HG02798 (cell line): ENCODE measurements around the gene CLTA.

Source experiments
- ATAC-seq: cut with Tn5 transposase; IDR thresholded peaks from one replicate; pipeline ENCODE4 v1.9.1; 2021; ENCODE audit warnings: mild to moderate bottlenecking; ENCODE audit not compliant: unreplicated experiment, poor library complexity

Gene CLTA, protein sequence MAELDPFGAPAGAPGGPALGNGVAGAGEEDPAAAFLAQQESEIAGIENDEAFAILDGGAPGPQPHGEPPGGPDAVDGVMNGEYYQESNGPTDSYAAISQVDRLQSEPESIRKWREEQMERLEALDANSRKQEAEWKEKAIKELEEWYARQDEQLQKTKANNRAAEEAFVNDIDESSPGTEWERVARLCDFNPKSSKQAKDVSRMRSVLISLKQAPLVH

DNA sequence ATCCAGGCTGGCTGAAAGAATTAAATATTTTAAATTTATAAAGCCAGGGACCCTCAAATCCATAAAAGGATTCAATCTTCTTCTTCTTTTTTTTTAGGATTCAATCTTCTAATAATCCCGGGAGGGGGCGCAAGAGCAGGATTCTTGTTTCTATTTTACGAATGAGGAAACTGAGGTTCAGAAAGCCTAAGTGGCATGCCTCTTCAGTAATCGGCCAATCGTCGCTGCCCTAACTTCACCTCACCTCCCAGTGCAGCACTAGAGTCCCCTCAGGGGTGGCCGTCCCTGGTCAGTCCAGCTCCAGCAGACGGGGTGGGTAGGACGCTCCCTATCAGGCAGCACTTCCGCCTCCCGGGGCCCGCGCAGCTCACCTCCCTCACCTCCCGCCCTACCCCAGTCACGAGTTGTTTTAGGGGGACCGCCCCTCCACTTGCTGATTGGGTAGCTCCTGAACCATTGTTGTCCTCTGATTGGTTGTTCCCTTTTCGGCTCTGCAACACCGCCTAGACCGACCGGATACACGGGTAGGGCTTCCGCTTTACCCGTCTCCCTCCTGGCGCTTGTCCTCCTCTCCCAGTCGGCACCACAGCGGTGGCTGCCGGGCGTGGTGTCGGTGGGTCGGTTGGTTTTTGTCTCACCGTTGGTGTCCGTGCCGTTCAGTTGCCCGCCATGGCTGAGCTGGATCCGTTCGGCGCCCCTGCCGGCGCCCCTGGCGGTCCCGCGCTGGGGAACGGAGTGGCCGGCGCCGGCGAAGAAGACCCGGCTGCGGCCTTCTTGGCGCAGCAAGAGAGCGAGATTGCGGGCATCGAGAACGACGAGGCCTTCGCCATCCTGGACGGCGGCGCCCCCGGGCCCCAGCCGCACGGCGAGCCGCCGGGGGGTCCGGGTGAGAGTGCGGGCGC, at the start of gene CLTA:
CLTA (plus strand) TSS at position 534 of the 902 bp plus-strand sequence; CDS start at position 670, 136 bp downstream.
- ATAC-seq = peak; percentile 99

DNA sequence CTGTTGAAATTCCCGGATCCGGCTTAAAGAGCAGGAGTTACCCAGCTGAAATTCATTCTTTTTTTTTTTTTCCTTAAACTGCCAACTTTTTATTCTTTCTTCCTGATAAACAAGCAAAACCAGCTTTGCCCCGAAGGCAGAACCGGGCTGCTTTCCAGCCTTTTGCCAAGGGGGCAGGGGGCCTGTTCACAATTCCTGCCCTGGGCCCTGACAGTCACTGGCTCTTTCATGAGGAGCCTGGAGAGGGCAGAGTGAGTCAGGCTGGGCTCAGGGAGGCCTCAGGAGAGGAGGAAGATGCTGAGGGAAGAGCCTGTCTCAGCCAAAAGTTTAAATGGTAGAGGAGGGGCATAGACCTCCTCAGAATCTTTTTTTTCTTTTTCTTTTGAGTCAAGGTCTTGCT, 49.4 kb upstream of the CLTA start:
- no peak for ATAC-seq

DNA sequence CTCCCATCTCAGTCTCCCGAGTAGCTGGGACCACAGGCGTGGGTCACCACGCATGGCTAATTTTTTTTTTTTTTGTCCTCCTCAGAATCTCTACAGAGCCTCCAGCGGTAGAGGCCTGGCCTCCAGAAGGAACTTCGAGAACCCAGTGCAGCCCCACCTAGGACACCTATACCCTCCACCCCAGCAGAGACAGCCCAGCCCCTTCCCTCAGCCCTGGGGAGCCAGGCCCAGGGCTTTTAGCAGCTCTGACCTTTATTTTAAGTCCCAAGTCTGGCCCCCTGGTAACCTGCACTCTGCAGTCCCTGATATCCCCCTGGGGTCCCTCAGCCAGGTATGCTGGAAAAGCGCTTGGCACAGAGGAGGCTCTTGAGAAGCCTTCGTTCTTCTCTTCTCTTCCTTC, 49.0 kb upstream of the CLTA start:
- ATAC-seq = no peak

DNA sequence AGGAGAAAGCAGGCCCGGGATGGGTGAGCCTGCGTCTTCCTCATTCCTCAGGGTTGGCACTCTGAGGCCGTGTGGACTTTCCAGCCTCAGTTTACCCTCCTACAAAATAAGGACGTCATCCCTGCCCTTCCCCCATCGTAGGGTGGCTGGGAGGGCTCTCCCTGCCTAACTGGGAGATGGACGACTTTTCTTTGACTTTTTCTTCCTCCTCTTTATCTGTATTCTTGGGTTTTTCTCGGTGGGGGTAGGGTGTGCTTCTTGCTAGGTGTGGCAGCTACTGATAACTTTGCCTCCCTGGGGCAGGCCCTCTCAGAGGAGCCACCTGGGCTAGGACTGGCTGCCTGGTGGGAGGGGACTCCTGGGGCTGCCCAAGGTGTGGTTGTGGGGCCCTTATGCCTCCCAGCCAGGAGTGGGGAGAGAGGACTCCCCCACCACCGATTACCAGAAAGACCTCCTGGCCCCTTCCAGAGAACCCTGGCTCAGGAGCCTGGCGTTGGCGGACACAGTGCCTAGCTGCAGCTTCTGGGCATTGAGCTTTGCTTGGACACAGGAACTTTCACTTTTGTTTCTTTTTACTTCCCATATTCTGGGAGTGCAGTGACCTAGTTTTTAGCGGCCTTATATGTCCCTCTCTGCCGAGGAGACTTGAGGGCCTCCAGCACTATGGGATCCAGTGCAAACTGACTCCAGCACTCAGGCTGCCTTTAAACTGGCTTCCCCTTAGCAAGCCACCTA, 48.0 kb upstream of the CLTA start:
- ATAC-seq = no peak

DNA sequence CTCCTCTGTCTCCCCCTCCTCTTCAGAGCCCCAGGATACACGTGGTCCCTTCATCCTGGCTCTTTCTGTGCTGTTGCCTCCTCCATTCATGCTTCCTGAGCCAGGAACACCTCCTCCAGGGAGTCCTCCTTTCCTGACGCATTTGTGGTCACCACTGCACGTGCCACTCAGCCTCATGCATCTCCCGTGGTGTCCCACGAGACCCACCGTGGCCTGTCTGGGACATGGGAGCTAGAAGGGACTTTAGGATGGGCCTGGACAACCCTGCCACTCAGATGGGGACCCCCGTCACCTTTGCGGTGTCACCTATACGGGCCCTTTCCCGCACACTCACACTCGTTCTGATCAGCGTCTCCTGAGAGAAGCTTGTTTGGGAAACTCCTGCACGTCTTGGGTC, 47.5 kb upstream of the CLTA start:
- no peak for ATAC-seq

DNA sequence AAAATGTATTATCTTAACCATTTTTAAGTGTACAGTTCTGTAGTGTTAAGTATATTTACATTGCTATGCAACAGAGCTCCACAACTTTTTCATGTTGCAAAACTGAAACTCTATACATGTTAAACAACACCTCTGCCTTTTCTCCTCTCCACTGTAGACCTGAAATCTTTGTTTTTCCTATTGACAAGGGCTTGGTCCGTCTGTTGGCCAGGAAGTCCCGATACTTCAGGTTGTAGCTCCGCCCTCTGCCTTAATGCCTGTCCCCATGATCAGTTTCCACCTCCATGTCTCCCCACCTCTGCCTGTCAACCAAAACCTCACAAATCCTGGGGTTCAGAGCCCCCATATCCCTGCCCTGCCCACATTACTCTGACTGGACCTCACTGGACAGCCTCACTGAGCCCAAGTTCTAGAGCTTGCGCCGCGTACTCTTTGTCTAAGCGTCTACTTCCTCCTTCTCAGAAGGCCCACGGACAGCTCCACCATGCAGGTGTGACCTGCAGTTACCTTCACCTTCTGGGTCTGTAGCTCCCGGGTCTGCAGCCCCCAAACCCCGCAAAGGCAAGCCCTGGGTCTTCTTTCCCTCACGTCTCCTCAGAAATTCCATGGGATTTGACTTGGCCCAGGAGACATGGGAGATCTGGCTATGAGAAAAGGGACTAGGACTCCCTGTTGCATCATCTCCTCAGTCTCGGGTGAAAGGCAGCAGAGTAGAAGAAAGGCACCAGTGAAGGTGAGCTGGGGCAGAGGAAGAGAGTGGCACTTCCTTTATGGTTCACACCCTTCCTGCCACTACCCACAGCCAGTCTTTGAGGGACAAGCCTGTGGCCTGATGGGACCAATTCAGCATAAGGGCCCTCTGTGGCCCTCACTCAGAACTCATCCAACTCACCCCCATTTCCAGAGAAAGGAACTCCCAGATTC, 46.1 kb upstream of the CLTA start:
- ATAC-seq = no peak

DNA sequence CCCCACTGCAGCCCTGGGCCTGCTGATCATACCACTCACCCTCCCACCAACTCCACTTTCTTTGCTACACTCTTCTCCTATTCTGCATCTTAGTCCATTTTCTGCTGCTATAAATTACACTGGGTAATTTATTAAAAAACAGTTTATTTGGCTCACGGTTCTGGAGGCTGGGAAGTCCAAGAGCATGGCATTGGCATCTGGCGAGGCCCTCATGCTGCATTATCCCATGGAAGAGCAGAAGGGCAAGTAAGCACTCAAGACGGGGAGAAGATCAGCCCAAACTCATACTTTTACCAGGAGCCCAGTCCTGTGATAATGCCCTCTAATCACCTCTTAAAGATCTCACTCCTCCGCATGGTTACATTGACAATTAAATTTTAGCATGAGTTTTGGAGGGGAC, 44.8 kb upstream of the CLTA start:
- ATAC-seq = no peak

DNA sequence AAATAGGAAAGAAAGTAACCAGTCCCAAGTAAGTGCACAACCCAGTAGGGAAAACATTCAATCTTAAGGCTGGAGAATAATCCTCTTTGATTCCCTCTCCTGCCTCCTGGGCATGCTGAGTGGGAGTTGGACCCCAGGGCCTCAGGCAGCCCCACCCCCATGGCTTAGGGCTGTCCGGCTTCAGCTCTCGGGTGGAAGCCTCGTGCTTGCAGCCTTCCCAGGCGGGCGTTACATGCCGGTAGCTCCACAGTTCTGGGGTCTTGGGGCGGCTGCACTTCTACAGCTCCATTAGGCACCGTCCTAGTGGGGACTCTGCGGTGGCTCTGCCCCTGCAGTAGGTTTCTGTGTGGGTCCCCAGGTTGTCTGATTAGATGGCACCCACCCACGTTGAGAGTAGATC, 44.1 kb upstream of the CLTA start:
- ATAC-seq = no peak

DNA sequence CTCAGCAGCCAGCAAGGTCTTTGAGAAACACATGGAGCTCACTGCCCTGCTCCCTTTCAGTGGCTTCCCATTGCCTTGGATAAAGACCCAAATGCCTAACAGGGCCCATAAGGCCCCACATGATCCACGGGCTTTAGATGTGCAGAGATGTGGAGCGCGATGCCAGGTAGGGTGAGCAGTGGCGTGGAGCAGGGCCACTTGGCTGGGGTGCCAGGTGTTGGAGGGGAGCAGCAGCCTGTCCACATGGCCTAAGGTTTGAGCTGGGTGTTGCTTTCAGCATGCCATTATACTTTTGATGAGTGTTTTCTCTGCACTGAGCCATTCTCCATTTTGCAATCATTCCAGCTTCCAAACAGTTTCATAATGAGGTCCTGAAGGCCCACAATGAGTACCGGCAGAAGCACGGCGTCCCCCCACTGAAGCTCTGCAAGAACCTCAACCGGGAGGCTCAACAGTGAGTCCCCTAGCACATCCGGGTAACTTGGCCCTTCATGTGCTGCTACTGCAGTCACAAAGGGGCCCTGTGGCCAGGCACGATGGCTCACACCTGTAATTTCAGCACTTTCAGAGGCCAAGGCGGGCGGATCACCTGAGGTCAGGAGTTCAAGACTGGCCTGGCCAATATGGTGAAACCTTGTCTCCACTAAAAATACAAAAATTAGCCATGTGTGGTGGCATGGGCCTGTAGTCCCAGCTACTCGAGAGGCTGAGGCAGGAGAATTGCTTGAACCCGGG, 43.1 kb upstream of the CLTA start:
- ATAC-seq = no peak

DNA sequence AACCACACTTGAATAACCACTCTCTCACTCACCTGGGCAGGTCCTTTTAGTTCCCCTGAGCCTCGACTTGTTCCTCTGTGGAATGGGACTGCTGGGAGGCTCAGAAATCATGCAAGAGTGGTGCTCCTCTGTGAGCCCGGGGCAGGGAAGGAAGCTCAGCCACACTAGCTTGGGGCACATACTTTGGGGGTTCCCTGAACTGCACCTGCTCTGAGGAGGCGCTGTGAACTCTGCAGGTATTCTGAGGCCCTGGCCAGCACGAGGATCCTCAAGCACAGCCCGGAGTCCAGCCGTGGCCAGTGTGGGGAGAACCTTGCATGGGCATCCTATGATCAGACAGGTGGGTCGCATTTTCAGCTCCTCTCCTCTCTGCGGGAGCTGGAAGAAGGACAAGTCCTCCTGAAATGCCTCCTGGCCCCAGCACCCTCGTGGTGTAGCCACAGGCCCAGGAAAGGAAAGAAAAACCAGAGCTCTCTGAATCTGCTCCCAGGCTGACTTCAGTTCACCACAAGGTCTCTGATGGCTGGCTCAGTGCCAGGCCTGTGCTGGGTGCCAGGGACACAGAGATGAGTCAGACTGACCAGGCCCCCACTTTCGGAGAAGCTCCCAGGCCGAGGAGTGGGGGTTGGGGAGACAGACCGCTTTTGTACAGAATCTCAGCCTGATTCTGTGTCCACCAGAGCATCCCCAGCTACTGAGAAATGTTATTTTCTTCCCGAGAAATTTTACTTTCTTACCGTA, 42.2 kb upstream of the CLTA start:
- peak; percentile 58 for ATAC-seq

DNA sequence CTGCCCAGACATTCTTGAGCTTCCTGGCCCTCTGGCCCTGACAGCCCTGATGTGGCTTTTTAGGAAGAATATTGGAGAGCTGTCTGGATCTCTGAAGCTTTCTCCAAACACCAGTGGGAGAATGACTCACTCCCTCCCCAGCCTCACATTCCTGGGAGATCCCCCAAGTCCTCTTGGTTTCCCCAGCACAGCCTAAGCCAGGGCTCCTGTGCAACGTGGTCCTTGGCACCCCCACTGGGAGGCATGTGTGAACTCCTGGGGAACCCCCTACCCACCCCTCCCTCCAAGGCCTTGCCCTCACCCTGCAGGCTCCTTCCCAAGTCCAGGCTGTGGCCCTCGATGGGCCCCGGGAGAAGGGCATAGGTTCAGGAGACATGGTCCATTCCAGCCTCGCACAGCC, 41.5 kb upstream of the CLTA start:
- no peak for ATAC-seq

DNA sequence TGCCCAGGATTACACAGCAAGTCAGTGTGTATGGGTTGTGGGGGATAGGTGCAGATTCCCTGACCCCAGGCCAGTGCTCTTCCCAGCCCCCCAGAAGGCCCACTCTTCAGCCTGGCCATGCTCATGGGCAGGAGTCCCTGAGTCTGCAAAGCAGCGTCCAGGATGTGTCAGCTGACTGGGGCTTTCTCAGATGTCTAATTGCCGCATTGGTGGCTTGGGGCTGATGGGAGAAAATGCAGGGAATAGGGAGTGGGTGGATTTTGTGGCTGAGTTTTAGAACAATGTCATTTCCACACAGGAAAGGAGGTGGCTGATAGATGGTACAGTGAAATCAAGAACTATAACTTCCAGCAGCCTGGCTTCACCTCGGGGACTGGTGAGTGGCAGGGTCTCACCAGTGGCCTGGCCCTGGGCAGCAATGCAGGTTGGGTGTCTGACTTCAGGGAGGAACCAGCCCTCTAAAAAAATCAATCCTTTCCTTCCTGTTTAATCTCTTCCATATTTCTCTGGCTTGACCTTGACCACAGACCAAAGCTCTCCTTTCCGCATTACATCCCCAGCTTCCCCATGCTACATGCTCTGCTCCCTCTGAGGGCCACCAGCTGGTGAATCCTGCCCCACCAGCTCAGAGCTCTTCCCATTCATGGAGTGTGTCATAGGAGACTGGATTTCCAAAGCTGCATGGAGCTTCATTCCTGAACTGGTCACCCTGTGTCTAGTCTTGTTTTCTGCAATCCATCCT, 40.0 kb upstream of the CLTA start:
- ATAC-seq = no peak

DNA sequence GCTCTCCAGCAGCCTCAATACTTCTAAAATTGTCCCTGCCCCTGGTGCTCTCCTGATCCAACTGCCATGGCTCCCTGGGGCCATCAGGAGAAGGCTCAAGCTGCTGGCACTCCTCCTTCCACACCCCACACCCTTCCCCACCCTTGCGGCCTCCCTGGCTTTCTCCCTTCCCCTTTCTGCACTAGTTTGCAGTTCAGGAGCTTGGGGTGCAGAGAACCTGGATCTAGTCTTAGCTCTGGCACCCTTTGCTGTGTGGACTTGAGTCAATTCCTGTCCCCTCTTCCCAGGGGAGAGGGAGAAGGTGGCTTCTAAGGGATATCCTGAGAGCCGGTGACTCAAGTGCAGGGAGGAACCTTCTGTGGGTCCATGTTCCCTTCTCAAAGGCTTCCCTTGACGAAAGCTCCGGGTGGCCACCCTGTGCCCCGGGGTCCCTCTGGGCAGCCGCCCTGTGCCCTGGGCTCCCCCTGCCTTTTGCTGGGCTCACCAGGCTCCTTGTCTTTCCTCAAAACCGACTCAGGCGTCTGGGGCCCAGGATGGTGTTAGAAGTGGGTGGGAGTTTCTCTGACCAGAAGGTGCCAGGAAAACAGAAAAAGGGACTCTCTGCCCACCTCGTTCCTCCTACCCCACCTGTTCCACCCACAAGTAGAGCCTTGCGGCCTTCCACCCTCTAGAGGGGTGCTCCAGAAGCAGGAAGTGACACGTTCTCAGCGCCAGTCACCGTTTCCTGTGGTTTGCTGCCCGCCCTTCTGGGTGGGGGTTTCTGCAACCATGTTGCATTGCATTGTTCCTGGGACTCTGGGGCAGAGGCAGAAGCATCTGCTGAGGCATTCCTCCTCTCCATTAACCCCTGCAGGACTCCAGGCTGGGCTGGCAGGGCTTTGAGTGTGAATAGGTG, 39.2 kb upstream of the CLTA start:
- peak; percentile 85 for ATAC-seq

DNA sequence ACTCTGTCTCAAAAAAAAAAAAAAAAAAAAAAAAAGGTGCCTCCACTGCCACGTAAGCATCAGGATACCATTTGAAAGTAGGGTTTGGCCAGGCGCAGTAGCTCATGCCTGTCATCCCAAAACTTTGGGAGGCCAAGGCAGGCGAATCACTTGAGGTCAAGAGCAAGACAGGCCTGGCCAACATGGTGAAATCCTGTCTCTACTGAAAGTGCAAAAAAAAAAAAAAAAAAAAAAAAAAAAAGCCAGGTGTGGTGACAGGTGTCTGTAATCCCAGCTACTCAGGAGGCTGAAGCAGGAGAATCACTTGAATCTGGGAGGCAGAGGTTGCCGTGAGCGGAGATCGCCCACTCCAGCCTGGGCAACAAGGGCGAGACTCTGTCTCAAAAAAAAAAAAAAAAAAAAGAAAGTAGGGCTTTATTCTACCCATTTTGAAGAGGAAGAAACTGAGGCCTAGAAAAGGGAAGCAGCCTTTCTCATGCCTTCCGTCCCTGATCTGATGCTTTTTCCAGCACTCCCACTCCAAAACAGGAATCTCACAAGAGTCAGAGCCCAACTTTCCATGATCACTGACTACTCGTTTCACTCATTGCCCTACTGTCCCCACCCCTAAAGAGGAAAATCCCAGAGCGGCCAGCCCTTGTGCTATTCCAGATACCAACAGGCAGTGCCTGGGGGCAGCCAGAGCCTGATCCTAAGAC, 37.8 kb upstream of the CLTA start:
- no peak for ATAC-seq

DNA sequence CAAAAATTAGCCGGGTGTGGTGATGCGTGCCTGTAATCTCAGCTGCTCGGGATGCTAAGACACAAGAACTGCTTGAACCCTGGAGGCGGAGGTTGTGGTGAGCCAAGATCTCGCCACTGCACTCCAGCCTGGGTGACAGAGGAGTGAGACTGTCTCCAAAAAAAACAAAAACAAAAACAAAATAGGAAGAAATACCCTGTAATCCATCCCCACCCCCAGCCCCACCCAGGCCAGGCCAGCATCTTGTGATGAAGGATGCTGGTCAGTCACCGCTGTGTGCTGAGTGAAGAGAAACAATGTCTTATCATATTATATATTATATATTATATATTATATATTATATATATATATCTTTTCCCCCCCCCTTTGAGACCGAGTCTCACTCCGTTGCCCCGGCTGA, 37.0 kb upstream of the CLTA start:
- ATAC-seq = no peak

DNA sequence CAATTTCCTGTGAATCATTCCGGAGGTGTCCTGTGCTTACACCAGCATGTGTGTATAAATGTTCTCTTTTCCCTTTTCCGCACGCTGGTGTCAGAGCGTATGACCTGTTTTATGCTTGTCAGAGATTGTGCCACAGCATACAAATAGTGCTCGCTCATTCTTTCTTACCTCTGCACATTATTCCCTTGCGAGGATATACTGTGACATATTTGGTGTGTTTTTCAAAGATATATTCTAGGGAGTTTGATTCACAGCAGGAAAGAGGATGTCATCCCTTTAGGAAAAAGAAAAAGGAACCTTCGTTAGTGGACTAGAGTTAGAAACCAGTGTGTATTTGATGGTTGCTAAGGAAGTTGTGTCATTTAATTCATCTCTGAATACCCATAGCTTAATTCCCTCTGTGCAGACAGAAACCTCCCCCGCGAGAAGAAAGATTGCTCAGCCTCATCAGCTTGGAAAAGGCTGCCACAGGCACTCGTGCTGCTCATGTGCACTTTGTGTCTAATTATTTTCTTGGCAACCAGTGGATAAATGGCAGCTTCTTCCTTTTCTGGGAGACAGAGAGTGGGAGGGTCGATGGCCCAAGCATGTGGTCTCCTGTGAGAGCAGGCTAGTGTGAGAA, 36.3 kb upstream of the CLTA start:
- no peak for ATAC-seq
